ENCODE results near the gene EPB41L5.
"Not testable (repeated sequence)": the region's sequence is repeated elsewhere in the genome, so short reads cannot be mapped to it uniquely, and the experiment has no call there.

Gene EPB41L5

DNA sequence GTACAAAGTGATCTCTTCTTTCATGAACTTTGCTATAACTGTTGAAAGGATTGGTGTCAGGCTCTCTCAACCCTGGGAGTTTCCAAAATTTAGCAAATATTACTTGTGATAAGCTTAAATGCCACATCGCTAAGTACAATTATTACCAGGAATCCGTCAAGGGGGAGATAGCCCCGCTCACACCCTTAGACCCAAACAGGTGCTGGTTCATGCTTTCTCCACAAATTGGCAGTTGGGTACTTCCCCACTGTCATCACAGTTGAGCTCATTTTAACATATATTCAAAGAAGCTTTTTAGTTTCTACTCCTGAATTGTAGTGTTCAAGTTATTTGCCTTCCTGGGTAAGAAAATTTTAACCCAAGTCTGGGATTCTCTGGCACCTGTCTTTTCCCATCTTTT is 29.8 kb upstream of the EPB41L5 start:
- Histone ChIP-seq H3K4me1 (ENCODE audit: low read length) (no peaks in the 10 kb centered on the region), H3K4me3 (ENCODE audit: low read length) (no peak overlapping the region), H3K36me3 (replicated peaks; ENCODE audit: insufficient read depth, low read length) (no peaks in the 10 kb centered on the region), H3F3A (ENCODE audit: insufficient read depth, low read length) (no peaks in the 10 kb centered on the region), H3K9me3 (replicated peaks; ENCODE audit: insufficient read depth, low read length) (no peaks in the 10 kb centered on the region), H3K27me3 (replicated peaks; ENCODE audit: insufficient read depth, low read length) (no peaks in the 10 kb centered on the region), H3K79me2 (ENCODE audit: low read length) (no peaks in the 10 kb centered on the region), H3K9me2 (replicated peaks; ENCODE audit: insufficient read depth, low read length) (no peaks in the 10 kb centered on the region), H3K9ac (ENCODE audit: low read length) (no peak overlapping the region), H3K4me2 (ENCODE audit: low read depth, low read length) (no peak overlapping the region), H3K27ac (ENCODE audit: low read length) (no peak overlapping the region), H4K20me1 (ENCODE audit: insufficient read depth, low read length) (no peaks in the 10 kb centered on the region), H2AFZ (ENCODE audit: low read length) (no peak overlapping the region)
- DNase-seq, result no peak
- TF ChIP-seq CTCF (IDR thresholded peaks at IDR 0.05; ENCODE audit: low read length) (no peak), EZH2phosphoT487 (IDR thresholded peaks at IDR 0.05; ENCODE audit: low read length) (no peak), EZH2 (optimal IDR thresholded peaks at IDR 0.05; ENCODE audit: low read depth, low read length) (no peak)

- H4K20me1 ChIP-seq (ENCODE audit: insufficient read depth, low read length), result no peaks in the 10 kb centered on the region
- H3K9me3 ChIP-seq (replicated peaks; ENCODE audit: insufficient read depth, low read length), result no peaks in the 10 kb centered on the region
- H3K27me3 ChIP-seq (replicated peaks; ENCODE audit: insufficient read depth, low read length), result no peaks in the 10 kb centered on the region
- H3K79me2 ChIP-seq (ENCODE audit: low read length), result no peaks in the 10 kb centered on the region
- H3K4me2 ChIP-seq (ENCODE audit: low read depth, low read length), result no peak overlapping the region
- no peaks in the 10 kb centered on the region for H3K9me2 ChIP-seq (replicated peaks; ENCODE audit: insufficient read depth, low read length)
- TF ChIP-seq EZH2 (optimal IDR thresholded peaks at IDR 0.05; ENCODE audit: low read depth, low read length) (no peak), CTCF (IDR thresholded peaks at IDR 0.05; ENCODE audit: low read length) (no peak), EZH2phosphoT487 (IDR thresholded peaks at IDR 0.05; ENCODE audit: low read length) (no peak)
- no peak overlapping the region for H3K27ac ChIP-seq (ENCODE audit: low read length)
- H3F3A ChIP-seq (ENCODE audit: insufficient read depth, low read length), result no peaks in the 10 kb centered on the region
- no peak overlapping the region for H2AFZ ChIP-seq (ENCODE audit: low read length)
- no peak overlapping the region for H3K9ac ChIP-seq (ENCODE audit: low read length)
- no peak for DNase-seq
- no peaks in the 10 kb centered on the region for H3K36me3 ChIP-seq (replicated peaks; ENCODE audit: insufficient read depth, low read length)
- H3K4me3 ChIP-seq (ENCODE audit: low read length), result no peak overlapping the region
- no peaks in the 10 kb centered on the region for H3K4me1 ChIP-seq (ENCODE audit: low read length)
Observed at GRCh38 chr2:119996148-119996547, 16.7 kb upstream of the EPB41L5 start.

DNA sequence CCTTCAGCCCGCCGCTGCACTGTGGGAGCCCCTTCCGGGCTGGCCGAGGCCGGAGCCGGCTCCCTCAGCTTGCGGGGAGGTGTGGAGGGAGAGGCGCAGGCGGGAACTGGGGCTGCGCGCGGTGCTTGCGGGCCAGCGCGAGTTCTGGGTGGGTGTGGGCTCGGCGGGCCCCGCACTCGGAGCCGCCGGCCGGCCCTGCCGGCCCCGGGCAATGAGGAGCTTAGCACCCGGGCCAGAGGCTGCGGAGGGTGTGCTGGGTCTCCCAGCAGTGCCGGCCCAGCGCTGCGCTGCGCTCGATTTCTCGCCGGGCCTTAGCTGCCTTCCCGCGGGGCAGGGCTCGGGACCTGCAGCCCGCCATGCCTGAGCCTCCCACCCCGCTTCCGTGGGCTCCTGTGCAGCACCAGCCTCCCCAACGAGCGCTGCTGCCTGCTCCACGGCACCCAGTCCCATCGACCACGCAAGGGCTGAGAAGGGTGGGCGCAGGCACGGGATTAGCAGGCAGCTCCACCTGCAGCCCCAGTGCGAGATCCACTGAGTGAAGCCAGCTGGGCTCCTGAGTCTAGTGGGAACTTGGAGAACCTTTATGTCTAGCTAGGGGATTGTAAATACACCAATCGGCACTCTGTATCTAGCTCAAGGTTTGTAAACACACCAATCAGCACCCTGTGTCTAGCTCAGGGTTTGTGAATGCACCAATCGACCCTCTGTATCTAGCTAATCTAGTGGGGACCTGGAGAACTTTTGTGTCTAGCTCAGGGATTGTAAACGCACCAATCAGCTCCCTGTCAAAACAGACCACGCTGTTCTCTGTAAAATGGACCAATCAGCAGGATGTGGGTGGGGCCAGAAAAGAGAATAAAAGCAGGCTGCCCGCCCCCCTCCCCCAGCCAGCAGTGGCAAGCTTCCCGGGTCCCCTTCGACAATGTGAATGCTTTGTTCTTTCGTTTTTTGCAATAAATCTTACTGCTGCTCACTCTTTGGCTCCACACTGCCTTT is 15.7 kb upstream of the EPB41L5 start:
- not testable (repeated sequence) for H3K9me2 ChIP-seq (replicated peaks; ENCODE audit: insufficient read depth, low read length); H3K36me3 ChIP-seq (replicated peaks; ENCODE audit: insufficient read depth, low read length); H3K9me3 ChIP-seq (replicated peaks; ENCODE audit: insufficient read depth, low read length); H3K4me1 ChIP-seq (ENCODE audit: low read length); H3K4me3 ChIP-seq (ENCODE audit: low read length); H3K4me2 ChIP-seq (ENCODE audit: low read depth, low read length); H3K27ac ChIP-seq (ENCODE audit: low read length); H2AFZ ChIP-seq (ENCODE audit: low read length); H3K27me3 ChIP-seq (replicated peaks; ENCODE audit: insufficient read depth, low read length); H3K79me2 ChIP-seq (ENCODE audit: low read length); H3K9ac ChIP-seq (ENCODE audit: low read length); H4K20me1 ChIP-seq (ENCODE audit: insufficient read depth, low read length); DNase-seq; H3F3A ChIP-seq (ENCODE audit: insufficient read depth, low read length)

DNA sequence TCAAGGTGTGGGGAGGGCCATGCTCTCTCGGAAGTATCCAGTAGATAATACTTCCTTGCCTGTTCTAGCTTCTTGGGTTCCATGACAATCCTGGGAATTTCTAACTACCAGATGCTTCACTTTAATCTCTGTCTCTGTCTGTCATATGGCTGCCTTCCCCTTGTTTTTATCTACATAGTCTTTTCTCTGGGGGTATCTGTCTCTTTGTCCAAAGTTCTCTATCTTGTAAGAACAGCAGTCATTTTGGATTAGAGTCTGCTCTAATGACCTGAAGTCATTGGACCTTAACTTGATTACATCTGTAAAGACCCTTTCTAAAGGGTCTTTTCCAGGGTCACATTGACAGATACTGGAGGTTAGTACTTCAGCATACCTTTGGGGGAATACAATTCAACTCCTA is 11.4 kb upstream of the EPB41L5 start:
- H3K4me3 ChIP-seq (ENCODE audit: low read length), result no peak overlapping the region
- H3K9me2 ChIP-seq (replicated peaks; ENCODE audit: insufficient read depth, low read length), result no peaks in the 10 kb centered on the region
- H3K9ac ChIP-seq (ENCODE audit: low read length), result no peak overlapping the region
- H3K9me3 ChIP-seq (replicated peaks; ENCODE audit: insufficient read depth, low read length), result no peaks in the 10 kb centered on the region
- no peak overlapping the region for H3K4me2 ChIP-seq (ENCODE audit: low read depth, low read length)
- H3K4me1 ChIP-seq (ENCODE audit: low read length), result peaks cover 7% of the 10 kb centered on the region
- H3K27me3 ChIP-seq (replicated peaks; ENCODE audit: insufficient read depth, low read length), result no peaks in the 10 kb centered on the region
- DNase-seq, result no peak
- no peaks in the 10 kb centered on the region for H4K20me1 ChIP-seq (ENCODE audit: insufficient read depth, low read length)
- TF ChIP-seq EZH2 (optimal IDR thresholded peaks at IDR 0.05; ENCODE audit: low read depth, low read length) (no peak), CTCF (IDR thresholded peaks at IDR 0.05; ENCODE audit: low read length) (no peak), EZH2phosphoT487 (IDR thresholded peaks at IDR 0.05; ENCODE audit: low read length) (no peak)
- H3K36me3 ChIP-seq (replicated peaks; ENCODE audit: insufficient read depth, low read length), result no peaks in the 10 kb centered on the region
- no peak overlapping the region for H2AFZ ChIP-seq (ENCODE audit: low read length)
- peaks cover 7% of the 10 kb centered on the region for H3F3A ChIP-seq (ENCODE audit: insufficient read depth, low read length)
- H3K79me2 ChIP-seq (ENCODE audit: low read length), result no peaks in the 10 kb centered on the region
- H3K27ac ChIP-seq (ENCODE audit: low read length), result no peak overlapping the region; the same call in 1 of the 2 replicates
